ENCODE data around the gene EDDM13.

DNA sequence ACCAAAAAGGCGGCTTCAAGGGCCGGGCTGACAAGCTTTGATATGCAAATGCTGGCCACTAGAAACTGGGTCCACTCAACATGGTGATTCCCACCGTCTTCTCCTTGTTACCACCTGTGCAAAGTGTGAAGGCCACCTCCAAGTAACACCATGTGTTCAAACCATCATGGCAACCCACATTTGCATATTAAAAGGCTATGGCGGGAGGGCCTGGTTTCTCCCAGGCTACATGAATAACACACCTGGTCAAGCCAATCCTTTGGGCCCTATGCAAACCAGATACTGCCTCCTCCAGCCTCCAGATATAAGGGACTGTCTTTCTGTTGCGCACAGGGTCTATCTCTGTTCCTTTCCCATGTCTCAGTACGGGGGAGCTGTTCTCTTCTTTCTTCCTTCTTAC lies 78.7 kb downstream of the EDDM13 start:
- TF ChIP-seq RARB (CRISPR knock-in tag; IDR thresholded peaks at IDR 0.05) (no peak), ZFP30 (CRISPR knock-in tag; IDR thresholded peaks at IDR 0.05) (no peak), ZNF565 (CRISPR knock-in tag; conservative IDR thresholded peaks at IDR 0.05; ENCODE audit: low read depth) (no peak), ARNTL (CRISPR knock-in tag; IDR thresholded peaks at IDR 0.05; ENCODE audit: borderline replicate concordance, low read depth) (no peak), ZFP3 (CRISPR knock-in tag; IDR thresholded peaks at IDR 0.05) (no peak)
- TF ChIP-seq, protein P1, sequence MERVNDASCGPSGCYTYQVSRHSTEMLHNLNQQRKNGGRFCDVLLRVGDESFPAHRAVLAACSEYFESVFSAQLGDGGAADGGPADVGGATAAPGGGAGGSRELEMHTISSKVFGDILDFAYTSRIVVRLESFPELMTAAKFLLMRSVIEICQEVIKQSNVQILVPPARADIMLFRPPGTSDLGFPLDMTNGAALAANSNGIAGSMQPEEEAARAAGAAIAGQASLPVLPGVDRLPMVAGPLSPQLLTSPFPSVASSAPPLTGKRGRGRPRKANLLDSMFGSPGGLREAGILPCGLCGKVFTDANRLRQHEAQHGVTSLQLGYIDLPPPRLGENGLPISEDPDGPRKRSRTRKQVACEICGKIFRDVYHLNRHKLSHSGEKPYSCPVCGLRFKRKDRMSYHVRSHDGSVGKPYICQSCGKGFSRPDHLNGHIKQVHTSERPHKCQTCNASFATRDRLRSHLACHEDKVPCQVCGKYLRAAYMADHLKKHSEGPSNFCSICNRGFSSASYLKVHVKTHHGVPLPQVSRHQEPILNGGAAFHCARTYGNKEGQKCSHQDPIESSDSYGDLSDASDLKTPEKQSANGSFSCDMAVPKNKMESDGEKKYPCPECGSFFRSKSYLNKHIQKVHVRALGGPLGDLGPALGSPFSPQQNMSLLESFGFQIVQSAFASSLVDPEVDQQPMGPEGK (CRISPR knock-in tag; IDR thresholded peaks at IDR 0.05; ENCODE audit: borderline replicate concordance) = no peak

Measured in SK-N-SH treated with all-trans-retinoic acid at 6 μM for 48 hours (cell line).